Hematopoietic multipotent progenitor cell treated with erythropoietin and hydrocortisone succinate and interleukin-3 and kit ligand, for 17 days (in vitro differentiated cells): ENCODE measurements around the gene RAD51B.
"Not testable (repeated sequence)": the region's sequence is repeated elsewhere in the genome, so short reads cannot be mapped to it uniquely, and the experiment has no call there.

Source experiments
- DNase-seq: peaks from one replicate; pipeline ENCODE4 v3.0.0-alpha.2; 2015; ENCODE audit warnings: low spot score

Gene RAD51B

GRCh38 chr14:68690089-68690958 is 870.7 kb downstream of the RAD51B start:
- DNase-seq = no peak

GRCh38 chr14:68691031-68691791 is 871.6 kb downstream of the RAD51B start:
- DNase-seq = no peak

GRCh38 chr14:68691792-68692118 is 872.2 kb downstream of the RAD51B start:
- no peak for DNase-seq

GRCh38 chr14:68692216-68692615 is 872.6 kb downstream of the RAD51B start:
- no peak for DNase-seq

GRCh38 chr14:68692916-68693771 is 873.6 kb downstream of the RAD51B start:
- DNase-seq = no peak

- no peak for DNase-seq
Observed at GRCh38 chr14:68693926-68694325, 874.3 kb downstream of the RAD51B start.

- DNase-seq = no peak
Observed at GRCh38 chr14:68694516-68695235, 875.1 kb downstream of the RAD51B start.

GRCh38 chr14:68695326-68695768 is 875.8 kb downstream of the RAD51B start:
- no peak for DNase-seq

- no peak for DNase-seq
Observed at GRCh38 chr14:68695856-68696255, 876.3 kb downstream of the RAD51B start.

- no peak for DNase-seq
Observed at GRCh38 chr14:68696266-68696665, 876.7 kb downstream of the RAD51B start.

- DNase-seq = no peak
Observed at GRCh38 chr14:68696721-68697495, 877.3 kb downstream of the RAD51B start.

GRCh38 chr14:68698773-68699172 is 879.2 kb downstream of the RAD51B start:
- not testable (repeated sequence) for DNase-seq

- no peak for DNase-seq
Observed at GRCh38 chr14:68701001-68701741, 881.6 kb downstream of the RAD51B start.

GRCh38 chr14:68702135-68702534 is 882.6 kb downstream of the RAD51B start:
- DNase-seq = no peak

- no peak for DNase-seq
Observed at GRCh38 chr14:68702578-68702977, 883.0 kb downstream of the RAD51B start.

- no peak for DNase-seq
Observed at GRCh38 chr14:68703093-68703492, 883.5 kb downstream of the RAD51B start.

GRCh38 chr14:68704736-68705720 is 885.4 kb downstream of the RAD51B start:
- DNase-seq = no peak

GRCh38 chr14:68705741-68706283 is 886.2 kb downstream of the RAD51B start:
- DNase-seq = no peak

- DNase-seq = no peak
Observed at GRCh38 chr14:68707482-68707881, 887.9 kb downstream of the RAD51B start.
